ENCODE results near the gene IGLL5.

GRCh38 chr22:22914726-22915669, 27.4 kb downstream of the IGLL5 start:
- TF ChIP-seq CTCF (IDR thresholded peaks at IDR 0.05; ENCODE audit: low read length) = no peak
- no peak for TF ChIP-seq EZH2phosphoT487 (IDR thresholded peaks at IDR 0.05; ENCODE audit: low read length)
- TF ChIP-seq EZH2 (optimal IDR thresholded peaks at IDR 0.05; ENCODE audit: low read depth, low read length) = no peak
